22Rv1 (cell line): ENCODE measurements around the gene NKAPL.

Source experiments
- H3K27ac ChIP-seq: fragments of 450-650 bp; 2 replicates; pipeline ENCODE4 v1.5.1; 2017
- ZFX ChIP-seq: fragments of 450-650 bp; IDR thresholded peaks from 2 replicates; pipeline ENCODE4 v1.6.1; 2017; ENCODE audit warnings: antibody characterized with exemption, borderline replicate concordance
- TF ChIP-seq, protein P1 (sequence below): fragments of 450-650 bp; IDR thresholded peaks from 2 replicates; pipeline ENCODE4 v1.5.1; 2017; ENCODE audit warnings: mild to moderate bottlenecking

Gene NKAPL

DNA sequence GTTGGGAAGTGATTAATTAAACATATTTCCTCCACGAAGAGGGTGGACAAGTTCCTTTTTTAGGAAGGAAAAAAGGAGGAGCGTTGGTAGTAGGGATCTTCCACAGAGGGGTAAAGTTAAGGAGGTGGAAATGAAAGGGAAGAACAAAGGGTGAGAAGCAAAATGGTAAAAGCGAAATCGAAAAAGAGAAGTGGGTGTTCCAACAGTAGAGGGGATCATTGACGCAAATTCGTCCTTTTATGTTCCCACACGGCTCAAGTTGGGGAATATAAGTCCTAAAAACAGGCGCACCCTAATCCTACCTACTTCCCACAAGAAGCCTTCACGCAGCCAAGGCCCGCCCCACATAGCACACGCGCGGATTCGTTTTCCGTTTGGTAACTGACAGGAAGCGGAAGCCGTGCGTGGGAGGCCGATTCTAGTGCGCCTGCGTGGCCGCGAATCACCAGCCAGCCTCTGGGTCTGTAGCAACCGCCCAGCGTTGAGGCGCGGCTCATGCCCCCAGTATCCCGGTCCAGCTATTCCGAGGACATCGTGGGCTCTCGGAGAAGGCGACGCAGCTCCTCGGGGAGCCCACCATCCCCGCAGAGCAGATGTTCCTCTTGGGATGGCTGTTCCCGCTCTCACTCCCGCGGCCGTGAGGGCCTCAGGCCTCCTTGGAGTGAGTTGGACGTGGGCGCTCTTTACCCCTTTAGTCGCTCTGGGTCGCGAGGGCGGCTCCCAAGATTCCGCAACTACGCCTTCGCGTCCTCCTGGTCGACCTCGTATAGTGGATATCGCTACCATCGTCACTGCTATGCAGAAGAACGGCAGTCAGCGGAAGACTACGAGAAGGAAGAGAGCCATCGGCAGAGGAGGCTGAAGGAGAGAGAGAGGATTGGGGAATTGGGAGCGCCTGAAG, at the start of gene NKAPL:
TSS of gene NKAPL (plus strand) at position 421 of the 901 bp plus-strand sequence. CDS start at position 496, 75 bp downstream.
- H3K27ac ChIP-seq = no peak within 1 kb of the TSS
- no peak for TF ChIP-seq ZFX
- TF ChIP-seq, protein P1, sequence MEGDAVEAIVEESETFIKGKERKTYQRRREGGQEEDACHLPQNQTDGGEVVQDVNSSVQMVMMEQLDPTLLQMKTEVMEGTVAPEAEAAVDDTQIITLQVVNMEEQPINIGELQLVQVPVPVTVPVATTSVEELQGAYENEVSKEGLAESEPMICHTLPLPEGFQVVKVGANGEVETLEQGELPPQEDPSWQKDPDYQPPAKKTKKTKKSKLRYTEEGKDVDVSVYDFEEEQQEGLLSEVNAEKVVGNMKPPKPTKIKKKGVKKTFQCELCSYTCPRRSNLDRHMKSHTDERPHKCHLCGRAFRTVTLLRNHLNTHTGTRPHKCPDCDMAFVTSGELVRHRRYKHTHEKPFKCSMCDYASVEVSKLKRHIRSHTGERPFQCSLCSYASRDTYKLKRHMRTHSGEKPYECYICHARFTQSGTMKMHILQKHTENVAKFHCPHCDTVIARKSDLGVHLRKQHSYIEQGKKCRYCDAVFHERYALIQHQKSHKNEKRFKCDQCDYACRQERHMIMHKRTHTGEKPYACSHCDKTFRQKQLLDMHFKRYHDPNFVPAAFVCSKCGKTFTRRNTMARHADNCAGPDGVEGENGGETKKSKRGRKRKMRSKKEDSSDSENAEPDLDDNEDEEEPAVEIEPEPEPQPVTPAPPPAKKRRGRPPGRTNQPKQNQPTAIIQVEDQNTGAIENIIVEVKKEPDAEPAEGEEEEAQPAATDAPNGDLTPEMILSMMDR = no peak

DNA sequence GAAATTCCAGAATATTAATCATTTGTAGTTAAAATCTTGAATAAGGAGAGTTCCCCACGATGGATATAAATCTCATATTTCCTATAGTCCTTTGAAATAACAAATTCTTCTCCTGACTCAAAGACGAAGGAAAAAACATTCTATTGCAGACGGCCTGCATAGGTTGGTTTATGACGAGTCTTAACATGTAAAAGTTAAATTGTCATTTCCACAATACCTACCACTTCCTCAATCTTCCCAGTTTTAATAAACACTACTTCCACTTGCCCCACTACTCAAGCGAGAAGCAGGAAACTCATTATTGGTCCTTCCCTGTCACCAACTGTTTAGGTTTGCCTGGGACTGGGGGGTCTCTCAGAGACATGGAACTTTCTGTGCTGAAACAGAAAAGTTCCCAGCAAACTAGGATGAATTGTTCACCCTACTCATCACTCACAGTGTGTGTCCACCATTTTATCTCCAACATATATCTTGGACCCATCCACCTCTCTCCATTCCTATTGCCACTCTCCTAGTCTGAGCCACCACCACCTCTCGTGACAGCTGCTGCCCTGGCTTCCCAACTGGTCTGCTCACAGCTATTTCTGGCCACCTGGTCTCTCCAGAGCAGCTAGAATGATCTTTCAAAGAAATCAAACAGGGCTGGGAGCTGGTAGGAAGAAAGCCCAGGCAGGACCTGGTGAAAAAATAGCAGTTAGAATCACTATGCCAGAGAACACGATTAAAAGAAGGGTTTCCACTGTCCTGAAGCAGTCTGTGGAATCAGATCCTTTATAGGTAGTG, 49.2 kb upstream of the NKAPL start:
- no peak overlapping the region for H3K27ac ChIP-seq
- TF ChIP-seq ZFX = no peak
- TF ChIP-seq, protein P1 = no peak

DNA sequence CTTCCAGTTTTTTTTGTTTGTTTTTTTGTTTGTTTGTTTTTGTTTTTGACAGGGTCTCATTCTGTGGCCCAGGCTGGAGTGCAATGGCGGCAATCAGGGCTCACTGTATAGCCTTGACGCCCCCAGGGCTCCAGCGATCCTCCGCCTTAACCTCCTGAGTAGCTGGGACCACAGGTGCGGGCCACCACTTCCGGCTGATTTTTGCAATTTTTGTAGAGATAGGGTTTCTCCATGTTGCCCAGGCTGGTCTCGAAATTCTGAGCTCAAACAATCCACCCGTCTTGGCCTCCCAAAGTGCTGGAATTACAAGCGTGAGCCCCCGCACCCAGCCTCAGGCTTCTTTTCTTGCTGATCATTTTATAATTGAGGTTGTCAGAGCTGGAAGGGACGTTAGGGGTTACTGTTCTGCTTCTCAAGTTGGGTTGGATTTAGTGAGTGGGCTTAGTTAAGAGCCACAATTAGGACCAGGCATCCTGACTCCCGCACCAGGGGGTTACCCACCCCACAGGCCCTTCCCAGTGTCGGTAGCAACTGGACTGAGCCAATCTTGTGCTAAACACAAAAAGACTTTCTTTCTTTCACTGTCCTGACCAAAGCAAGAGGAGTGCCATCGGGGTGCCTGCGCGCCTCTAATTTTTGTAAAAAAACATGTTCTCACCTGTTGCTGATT, 47.1 kb upstream of the NKAPL start:
- TF ChIP-seq ZFX = no peak
- TF ChIP-seq, protein P1 = no peak
- H3K27ac ChIP-seq = peak overlapping the region; percentile 76

DNA sequence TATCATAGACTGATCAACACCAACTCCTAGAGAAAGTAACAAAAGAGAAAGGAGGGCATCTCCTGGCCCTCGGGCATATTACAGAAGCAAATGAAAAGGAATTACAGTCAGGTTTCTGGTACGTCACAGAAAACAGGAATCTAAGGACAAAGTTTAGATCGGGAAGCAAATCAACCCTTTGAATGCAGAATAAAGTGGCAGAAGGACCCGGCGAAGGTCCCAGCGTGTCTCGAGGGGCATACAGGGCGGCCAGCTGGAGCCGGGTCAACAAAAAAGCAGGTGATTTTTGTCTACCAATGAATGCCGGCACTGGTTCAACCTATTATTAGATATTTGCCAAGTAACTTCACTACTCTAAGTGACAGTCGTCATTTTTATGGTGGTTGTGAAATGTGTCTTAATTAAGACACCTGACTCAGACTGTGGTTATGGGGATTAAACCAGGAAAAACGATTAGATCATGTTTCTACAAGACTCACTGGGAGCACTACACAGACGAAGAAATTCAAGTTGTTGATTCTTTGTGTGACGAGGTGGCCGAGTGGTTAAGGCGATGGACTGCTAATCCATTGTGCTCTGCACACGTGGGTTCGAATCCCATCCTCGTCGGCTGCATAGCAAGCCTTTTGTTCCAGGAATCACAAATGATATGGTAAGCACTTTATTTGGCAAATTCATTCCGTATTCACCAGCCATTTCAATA, 46.4 kb upstream of the NKAPL start:
- peak overlapping the region; percentile 76 for H3K27ac ChIP-seq
- TF ChIP-seq ZFX = no peak
- TF ChIP-seq, protein P1 = peak; percentile 26

DNA sequence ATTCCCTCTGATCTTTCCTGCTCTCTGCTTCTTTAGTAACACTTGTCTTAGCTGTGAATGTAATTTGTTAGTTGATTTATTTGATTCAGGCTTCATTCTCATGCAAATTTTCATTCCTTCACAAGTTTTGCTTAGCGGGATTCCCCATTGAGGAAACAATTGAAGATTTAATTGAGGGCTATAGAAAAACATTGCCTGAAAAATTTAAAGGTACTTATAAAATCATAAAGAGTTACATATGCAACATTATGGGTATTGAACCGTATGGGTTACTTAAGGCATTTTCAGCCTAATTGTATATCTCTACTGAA, 45.9 kb upstream of the NKAPL start:
- H3K27ac ChIP-seq = peak overlapping the region; percentile 76
- TF ChIP-seq, protein P1 = no peak
- TF ChIP-seq ZFX = no peak

DNA sequence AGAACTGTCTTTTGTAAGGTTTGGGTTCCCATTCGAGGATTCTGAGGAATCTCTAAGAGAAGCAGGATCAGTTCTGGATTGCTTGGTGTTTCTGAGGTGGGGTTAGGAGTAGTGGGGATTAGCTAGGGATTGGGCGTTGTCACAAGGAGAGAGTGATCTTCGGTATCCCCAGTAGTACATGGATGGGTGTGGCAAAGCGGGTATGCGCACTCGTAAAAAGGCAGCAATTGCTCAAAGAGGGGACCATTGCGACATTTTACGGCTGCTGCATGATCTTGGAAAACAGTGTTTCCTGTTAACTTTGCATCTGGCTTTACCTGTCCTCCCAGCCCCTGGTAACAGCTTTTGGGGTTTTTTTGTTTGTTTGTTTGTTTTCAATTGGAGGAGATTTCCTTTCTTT, 43.7 kb upstream of the NKAPL start:
- no peak for TF ChIP-seq ZFX
- TF ChIP-seq, protein P1 = no peak
- H3K27ac ChIP-seq = no peak overlapping the region
